Measurements from ENCODE around the gene ASB16. TPM values are rescaled to one million over a fixed set of nuclear protein-coding genes. Genes with fewer than 3 reads are reported as not detected.

ASB16 gene
- total and polyA plus RNA-seq, 2 donors (not counting 1 experiment from before 2014, with no cell fraction given) = 0.17 TPM; not detected in 1

DNA sequence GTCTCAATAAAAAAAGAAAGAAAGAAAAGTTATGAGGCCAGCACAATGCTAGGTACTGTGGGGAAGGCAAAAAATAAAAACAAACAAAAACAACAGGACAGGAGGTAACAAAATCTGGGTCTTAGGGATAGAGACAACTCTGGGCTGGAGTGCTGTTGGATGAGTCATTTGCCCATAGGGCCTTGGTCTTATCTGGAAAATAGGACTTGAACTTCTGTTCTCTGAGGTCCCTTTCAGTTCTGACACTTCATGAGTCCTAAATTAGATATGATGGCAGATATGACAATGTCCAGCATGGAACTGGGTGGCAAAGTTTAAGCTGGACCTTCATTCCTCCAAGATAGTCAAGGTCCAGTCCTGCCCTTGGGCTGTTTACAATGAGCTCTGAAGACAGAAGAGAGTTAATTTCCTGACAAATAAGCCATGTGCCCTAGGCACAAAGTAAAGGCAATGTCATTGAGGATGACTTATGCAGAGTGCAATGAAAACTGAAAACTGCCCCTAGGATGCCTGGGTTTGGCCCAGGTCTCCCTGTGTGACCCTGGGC is 38.2 kb upstream of the ASB16 start:
- no peak for DNase-seq (ENCODE audit: low read depth in 2 of 2)
- Histone ChIP-seq H3K36me3 (ENCODE audit: control insufficient read depth, insufficient read depth, low read length) (no peaks in the 10 kb centered on the region), H3K27ac (ENCODE audit: insufficient read depth, low read length) (no peak overlapping the region), H4K20me1 (ENCODE audit: control insufficient read depth, extremely low read depth, insufficient read depth, low read length) (no peaks in the 10 kb centered on the region), H3K4me2 (ENCODE audit: extremely low read depth, insufficient read depth, low read length) (no peak overlapping the region), H3K9ac (ENCODE audit: insufficient read depth, low read length) (no peak overlapping the region), H3K27me3 (ENCODE audit: control insufficient read depth, insufficient read depth, low read length) (no peaks in the 10 kb centered on the region), H3K4me1 (ENCODE audit: control insufficient read depth, extremely low read depth, insufficient read depth, low read length) (peaks cover 1% of the 10 kb centered on the region), H3K79me2 (ENCODE audit: control insufficient read depth, insufficient read depth, low read length) (no peaks in the 10 kb centered on the region), H3K9me3 (ENCODE audit: control insufficient read depth, insufficient read depth, low read depth, low read length) (no peaks in the 10 kb centered on the region), H3K4me3 (replicated peaks in 1 of 4; ENCODE audit: control extremely low read depth in 1 of 4, insufficient read depth in 1 of 4, low read depth in 3 of 4, low read length in 4 of 4) (no peak overlapping the region), H2AFZ (ENCODE audit: low read length) (no peak overlapping the region)
- TF ChIP-seq, protein P1, sequence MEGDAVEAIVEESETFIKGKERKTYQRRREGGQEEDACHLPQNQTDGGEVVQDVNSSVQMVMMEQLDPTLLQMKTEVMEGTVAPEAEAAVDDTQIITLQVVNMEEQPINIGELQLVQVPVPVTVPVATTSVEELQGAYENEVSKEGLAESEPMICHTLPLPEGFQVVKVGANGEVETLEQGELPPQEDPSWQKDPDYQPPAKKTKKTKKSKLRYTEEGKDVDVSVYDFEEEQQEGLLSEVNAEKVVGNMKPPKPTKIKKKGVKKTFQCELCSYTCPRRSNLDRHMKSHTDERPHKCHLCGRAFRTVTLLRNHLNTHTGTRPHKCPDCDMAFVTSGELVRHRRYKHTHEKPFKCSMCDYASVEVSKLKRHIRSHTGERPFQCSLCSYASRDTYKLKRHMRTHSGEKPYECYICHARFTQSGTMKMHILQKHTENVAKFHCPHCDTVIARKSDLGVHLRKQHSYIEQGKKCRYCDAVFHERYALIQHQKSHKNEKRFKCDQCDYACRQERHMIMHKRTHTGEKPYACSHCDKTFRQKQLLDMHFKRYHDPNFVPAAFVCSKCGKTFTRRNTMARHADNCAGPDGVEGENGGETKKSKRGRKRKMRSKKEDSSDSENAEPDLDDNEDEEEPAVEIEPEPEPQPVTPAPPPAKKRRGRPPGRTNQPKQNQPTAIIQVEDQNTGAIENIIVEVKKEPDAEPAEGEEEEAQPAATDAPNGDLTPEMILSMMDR (conservative IDR thresholded peaks at IDR 0.05 in 1 of 2, IDR thresholded peaks at IDR 0.05 in 1 of 2; ENCODE audit: low read depth in 1 of 2, low read length in 2 of 2) = no peak
- no peak for TF ChIP-seq EZH2 (IDR thresholded peaks at IDR 0.05; ENCODE audit: low read length, missing control alignments)

DNA sequence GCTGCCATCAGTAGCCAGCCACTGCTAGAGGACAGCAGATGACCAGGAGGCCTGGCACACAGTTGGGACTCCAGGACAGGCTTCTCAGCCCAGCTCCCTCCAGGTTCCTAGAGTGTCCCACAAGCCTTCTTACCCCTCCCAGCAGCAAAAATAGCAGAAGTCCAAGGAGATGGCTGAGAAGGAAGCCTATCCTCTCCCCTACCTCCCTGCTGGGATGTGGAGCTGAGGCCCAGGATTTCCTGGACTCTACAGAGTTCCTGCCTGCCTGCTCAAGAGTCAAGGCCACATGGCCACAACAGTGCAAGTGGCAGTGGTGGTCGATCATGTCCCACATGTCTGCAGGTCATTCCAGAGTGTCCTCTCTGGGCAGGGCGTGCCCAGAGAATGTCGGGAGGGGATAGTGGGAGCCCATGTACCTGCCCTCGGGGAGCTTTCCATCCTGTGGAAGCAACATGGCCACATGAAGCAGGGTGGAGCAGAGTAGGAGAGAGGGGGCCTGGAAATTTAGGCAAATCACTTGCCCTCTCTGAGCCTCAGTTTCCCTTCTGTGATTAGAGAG is 36.5 kb upstream of the ASB16 start:
- Histone ChIP-seq H2AFZ (ENCODE audit: low read length) (no peak overlapping the region), H3K4me1 (ENCODE audit: control insufficient read depth, extremely low read depth, insufficient read depth, low read length) (peaks cover 13% of the 10 kb centered on the region), H3K27ac (ENCODE audit: insufficient read depth, low read length) (no peak overlapping the region), H4K20me1 (ENCODE audit: control insufficient read depth, extremely low read depth, insufficient read depth, low read length) (no peaks in the 10 kb centered on the region), H3K4me3 (replicated peaks in 1 of 4; ENCODE audit: control extremely low read depth in 1 of 4, insufficient read depth in 1 of 4, low read depth in 3 of 4, low read length in 4 of 4) (no peak overlapping the region), H3K9ac (ENCODE audit: insufficient read depth, low read length) (no peak overlapping the region), H3K79me2 (ENCODE audit: control insufficient read depth, insufficient read depth, low read length) (no peaks in the 10 kb centered on the region), H3K4me2 (ENCODE audit: extremely low read depth, insufficient read depth, low read length) (no peak overlapping the region), H3K9me3 (ENCODE audit: control insufficient read depth, insufficient read depth, low read depth, low read length) (no peaks in the 10 kb centered on the region), H3K27me3 (ENCODE audit: control insufficient read depth, insufficient read depth, low read length) (no peaks in the 10 kb centered on the region), H3K36me3 (ENCODE audit: control insufficient read depth, insufficient read depth, low read length) (no peaks in the 10 kb centered on the region)
- no peak for TF ChIP-seq EZH2 (IDR thresholded peaks at IDR 0.05; ENCODE audit: low read length, missing control alignments)
- no peak for DNase-seq (ENCODE audit: low read depth in 2 of 2)

DNA sequence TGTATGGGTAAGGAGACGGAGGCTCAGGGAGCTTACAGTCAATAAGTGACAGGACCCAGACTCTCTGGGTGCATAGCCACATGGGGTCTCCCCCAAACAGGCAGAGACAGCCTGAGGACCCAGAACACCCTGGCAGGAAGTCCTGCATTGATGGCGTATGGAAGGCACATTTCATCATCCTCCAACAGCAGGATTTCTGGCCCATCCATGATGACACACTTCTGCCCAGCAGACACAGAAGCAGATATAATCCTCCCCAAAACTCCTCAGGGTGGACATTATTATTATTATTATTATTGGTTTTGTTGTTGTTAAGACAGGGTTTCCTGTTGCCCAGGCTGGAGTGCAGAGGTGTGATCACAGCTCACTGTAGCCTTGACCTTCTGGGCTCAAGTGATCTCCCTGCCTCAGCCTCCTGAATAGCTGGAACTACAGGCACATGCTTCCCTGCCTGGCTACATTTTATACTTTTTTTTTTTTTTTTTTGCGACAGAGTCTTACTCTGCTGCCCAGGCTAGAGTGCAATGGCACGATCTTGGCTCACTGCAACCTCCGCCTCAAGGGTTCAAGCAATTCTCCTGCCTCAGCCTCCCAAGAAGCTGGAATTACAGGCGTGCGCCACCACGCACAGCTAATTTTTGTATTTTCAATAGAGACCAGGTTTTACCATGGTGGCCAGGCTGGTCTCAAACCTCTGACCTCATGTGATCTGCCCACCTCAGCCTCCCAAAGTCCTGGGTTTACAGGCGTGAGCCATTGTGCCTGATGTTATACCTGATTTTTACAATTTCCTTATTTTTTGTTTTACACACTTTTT is 35.5 kb upstream of the ASB16 start:
- DNase-seq (ENCODE audit: low read depth in 2 of 2) = no peak
- H3K4me3 ChIP-seq (replicated peaks in 1 of 4; ENCODE audit: control extremely low read depth in 1 of 4, insufficient read depth in 1 of 4, low read depth in 3 of 4, low read length in 4 of 4) = no peak overlapping the region
- H3K4me2 ChIP-seq (ENCODE audit: extremely low read depth, insufficient read depth, low read length) = no peak overlapping the region
- no peak overlapping the region for H3K9ac ChIP-seq (ENCODE audit: insufficient read depth, low read length)
- H3K27ac ChIP-seq (ENCODE audit: insufficient read depth, low read length) = no peak overlapping the region
- H3K4me1 ChIP-seq (ENCODE audit: control insufficient read depth, extremely low read depth, insufficient read depth, low read length) = peaks cover 13% of the 10 kb centered on the region
- no peaks in the 10 kb centered on the region for H3K36me3 ChIP-seq (ENCODE audit: control insufficient read depth, insufficient read depth, low read length)
- H3K9me3 ChIP-seq (ENCODE audit: control insufficient read depth, insufficient read depth, low read depth, low read length) = no peaks in the 10 kb centered on the region
- no peaks in the 10 kb centered on the region for H3K79me2 ChIP-seq (ENCODE audit: control insufficient read depth, insufficient read depth, low read length)
- no peaks in the 10 kb centered on the region for H3K27me3 ChIP-seq (ENCODE audit: control insufficient read depth, insufficient read depth, low read length)
- H2AFZ ChIP-seq (ENCODE audit: low read length) = no peak overlapping the region
- no peak for TF ChIP-seq EZH2 (IDR thresholded peaks at IDR 0.05; ENCODE audit: low read length, missing control alignments)
- TF ChIP-seq, protein P1 (conservative IDR thresholded peaks at IDR 0.05 in 1 of 2, IDR thresholded peaks at IDR 0.05 in 1 of 2; ENCODE audit: low read depth in 1 of 2, low read length in 2 of 2) = no peak
- no peaks in the 10 kb centered on the region for H4K20me1 ChIP-seq (ENCODE audit: control insufficient read depth, extremely low read depth, insufficient read depth, low read length)
